ENCODE measurements around the gene ATP6V0D1. TPM values are rescaled to one million over a fixed set of nuclear protein-coding genes. Genes with fewer than 3 reads are reported as not detected.

The ATP6V0D1 gene
- total and polyA plus RNA-seq, 2 of the 4 experiments (the other 2 are of a cell fraction) = 112 to 124 TPM

- H3K4me2 ChIP-seq (ENCODE audit: low read depth, low read length) = no peak overlapping the region
- peaks cover 17% of the 10 kb centered on the region; the same call in 1 of the 2 replicates for H3K36me3 ChIP-seq (ENCODE audit: control insufficient read depth, insufficient read depth, low read length)
- no peak overlapping the region for H2BK120ac ChIP-seq (ENCODE audit: low read depth, low read length)
- no peak overlapping the region for H4K91ac ChIP-seq (ENCODE audit: insufficient read depth, low read depth, low read length)
- BruUV-seq (replicated peaks) = no TSS peak
- ATAC-seq (ENCODE audit: low read depth) = no peak
- no peak overlapping the region for H3K27ac ChIP-seq (ENCODE audit: insufficient read depth, low read length)
- H3K23ac ChIP-seq (ENCODE audit: low read depth, low read length) = no peak overlapping the region
- H4K5ac ChIP-seq (ENCODE audit: low read depth, low read length) = no peak overlapping the region
- in situ Hi-C loops (cut with MboI; ENCODE audit: low sequenced_read_pairs) (loop anchor here (10.0 kb wide), 2 partner anchors 197 to 487 kb away; partner anchors contain the start of gene CES3), intact Hi-C loops (cut with micrococcal nuclease) (no loop called here), dilution Hi-C loops (cut with HindIII; ENCODE audit: low sequenced_read_pairs, unreplicated experiment) (no loop called here)
- ChIA-PET CTCF (no interaction called here), POLR2A (ENCODE audit: unreplicated experiment) (no interaction called here)
- no peak overlapping the region for H3K56ac ChIP-seq (ENCODE audit: extremely low read depth, insufficient read depth, low read length)
- H3K9me3 ChIP-seq (ENCODE audit: control insufficient read depth, insufficient read depth, low read length) = no peaks in the 10 kb centered on the region
- H3K79me1 ChIP-seq (ENCODE audit: low read depth in 1 of 2, low read length in 2 of 2) = peaks cover 11 to 49% of the 10 kb centered on the region in 2 experiments
- H2AK9ac ChIP-seq (replicated peaks; ENCODE audit: low read depth, low read length, poor library complexity) = no peak overlapping the region
- no peak overlapping the region for H2BK15ac ChIP-seq (ENCODE audit: low read depth, low read length)
- H3K14ac ChIP-seq (replicated peaks; ENCODE audit: low read depth, low read length) = no peak overlapping the region
- H2BK5ac ChIP-seq (ENCODE audit: low read depth, low read length, poor library complexity, severe bottlenecking) = no peak overlapping the region
- no peaks in the 10 kb centered on the region for H3K27me3 ChIP-seq (ENCODE audit: control insufficient read depth, insufficient read depth, low read length)
- no peak overlapping the region for H3K4ac ChIP-seq (ENCODE audit: low read depth, low read length)
- no peak overlapping the region for H2AFZ ChIP-seq (replicated peaks; ENCODE audit: low read length, poor library complexity)
- H3K9me1 ChIP-seq (ENCODE audit: insufficient read depth, low read length) = peaks cover 11% of the 10 kb centered on the region; the same call in 1 of the 2 replicates
- H2BK20ac ChIP-seq (ENCODE audit: low read depth, low read length) = no peak overlapping the region
- no peak for DNase-seq
- H4K20me1 ChIP-seq (ENCODE audit: insufficient read depth, low read length) = peaks cover 56% of the 10 kb centered on the region
- H3K4me3 ChIP-seq (ENCODE audit: insufficient read depth, low read depth, low read length) = no peak overlapping the region
- H3K9ac ChIP-seq (ENCODE audit: low read depth, low read length) = no peak overlapping the region
- H4K8ac ChIP-seq (ENCODE audit: low read depth in 2 of 2, low read length in 2 of 2) = no peak overlapping the region
- H2AK5ac ChIP-seq (ENCODE audit: low read depth, low read length) = no peak overlapping the region
- no peak overlapping the region for H3K18ac ChIP-seq (ENCODE audit: low read depth, low read length)
- peaks cover 20% of the 10 kb centered on the region for H3K4me1 ChIP-seq (ENCODE audit: control insufficient read depth, insufficient read depth, low read length)
- WGBS, 2 experiments (ENCODE audit: extremely low coverage in 2 of 2, insufficient read length in 1 of 2) = no CpG with 5 or more reads among the region's 2 CpGs
- no peak for TF ChIP-seq RAD21 (IDR thresholded peaks at IDR 0.05; ENCODE audit: low read length)
- TF ChIP-seq CEBPB (IDR thresholded peaks at IDR 0.05; ENCODE audit: low read depth, low read length) = no peak
- no peak for TF ChIP-seq MAZ (IDR thresholded peaks at IDR 0.05; ENCODE audit: borderline replicate concordance, low read depth, low read length)
- no peak for TF ChIP-seq RFX5 (IDR thresholded peaks at IDR 0.05; ENCODE audit: low read depth, low read length)
- TF ChIP-seq MAFK (IDR thresholded peaks at IDR 0.05; ENCODE audit: low read depth, low read length) = no peak
- TF ChIP-seq, protein P1, sequence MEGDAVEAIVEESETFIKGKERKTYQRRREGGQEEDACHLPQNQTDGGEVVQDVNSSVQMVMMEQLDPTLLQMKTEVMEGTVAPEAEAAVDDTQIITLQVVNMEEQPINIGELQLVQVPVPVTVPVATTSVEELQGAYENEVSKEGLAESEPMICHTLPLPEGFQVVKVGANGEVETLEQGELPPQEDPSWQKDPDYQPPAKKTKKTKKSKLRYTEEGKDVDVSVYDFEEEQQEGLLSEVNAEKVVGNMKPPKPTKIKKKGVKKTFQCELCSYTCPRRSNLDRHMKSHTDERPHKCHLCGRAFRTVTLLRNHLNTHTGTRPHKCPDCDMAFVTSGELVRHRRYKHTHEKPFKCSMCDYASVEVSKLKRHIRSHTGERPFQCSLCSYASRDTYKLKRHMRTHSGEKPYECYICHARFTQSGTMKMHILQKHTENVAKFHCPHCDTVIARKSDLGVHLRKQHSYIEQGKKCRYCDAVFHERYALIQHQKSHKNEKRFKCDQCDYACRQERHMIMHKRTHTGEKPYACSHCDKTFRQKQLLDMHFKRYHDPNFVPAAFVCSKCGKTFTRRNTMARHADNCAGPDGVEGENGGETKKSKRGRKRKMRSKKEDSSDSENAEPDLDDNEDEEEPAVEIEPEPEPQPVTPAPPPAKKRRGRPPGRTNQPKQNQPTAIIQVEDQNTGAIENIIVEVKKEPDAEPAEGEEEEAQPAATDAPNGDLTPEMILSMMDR (conservative IDR thresholded peaks at IDR 0.05; ENCODE audit: low read depth, low read length) = no peak
- no peak for TF ChIP-seq RCOR1 (IDR thresholded peaks at IDR 0.05; ENCODE audit: insufficient replicate concordance, low read length)
- no peak for TF ChIP-seq NFE2L2 (IDR thresholded peaks at IDR 0.05; ENCODE audit: low read depth, low read length)
Measured at GRCh38 chr16:67451704-67452435, 29.1 kb downstream of the ATP6V0D1 start.
